Measurements from ENCODE around the gene ALPG. TPM values are rescaled to one million over a fixed set of nuclear protein-coding genes. Genes with fewer than 3 reads are reported as not detected.
"Not testable (repeated sequence)": the region's sequence is repeated elsewhere in the genome, so short reads cannot be mapped to it uniquely, and the experiment has no call there.

The ALPG gene
- polyA plus RNA-seq, 1 donor (not counting 4 experiments of a cell fraction or from before 2014, with no cell fraction given): not detected

- no peaks in the 10 kb centered on the region for H4K20me1 ChIP-seq (ENCODE audit: control insufficient read depth, extremely low read depth, insufficient read depth, low read length)
- no peaks in the 10 kb centered on the region for H3K4me1 ChIP-seq (ENCODE audit: control insufficient read depth, extremely low read depth, insufficient read depth, low read length)
- H3K9ac ChIP-seq (ENCODE audit: control insufficient read depth, extremely low read depth, insufficient read depth, low read length): no peak overlapping the region
- H3K27me3 ChIP-seq (ENCODE audit: control insufficient read depth, extremely low read depth, insufficient read depth, low read length): no peaks in the 10 kb centered on the region
- no peak overlapping the region for H3K4me3 ChIP-seq (ENCODE audit: control insufficient read depth in 2 of 3, extremely low read depth in 1 of 3, insufficient read depth in 2 of 3, low read depth in 1 of 3, low read length in 3 of 3)
- H3K36me3 ChIP-seq (ENCODE audit: control insufficient read depth in 2 of 2, extremely low read depth in 1 of 2, insufficient read depth in 2 of 2, low read length in 2 of 2): no peaks in the 10 kb centered on the region
- dilution Hi-C loops (cut with MboI; ENCODE audit: extremely low pct_ligation_motif_present, low sequenced_read_pairs): no loop called here
- H3K79me2 ChIP-seq (ENCODE audit: control insufficient read depth, insufficient read depth, low read length): no peaks in the 10 kb centered on the region
- no peaks in the 10 kb centered on the region for H3K9me3 ChIP-seq (ENCODE audit: control insufficient read depth, low read depth, low read length)
- TF ChIP-seq EZH2 (IDR thresholded peaks at IDR 0.05; ENCODE audit: low read length): no peak
- TF ChIP-seq CTCF (optimal IDR thresholded peaks at IDR 0.05 in 1 of 3, IDR thresholded peaks at IDR 0.05 in 1 of 3, conservative IDR thresholded peaks at IDR 0.05 in 1 of 3; ENCODE audit: extremely low read depth in 1 of 3, insufficient read depth in 2 of 3, low read length in 3 of 3): no peak
- FAIRE-seq: no peak
- H3K4me2 ChIP-seq (ENCODE audit: control insufficient read depth, extremely low read depth, insufficient read depth, low read depth, low read length): no peak overlapping the region
- no peak for DNase-seq (ENCODE audit: low read depth, low spot score)
- H3K9me1 ChIP-seq (ENCODE audit: control insufficient read depth, extremely low read depth, insufficient read depth, low read length): no peaks in the 10 kb centered on the region
- no peak overlapping the region for H2AFZ ChIP-seq (ENCODE audit: control insufficient read depth, low read length)
- H3K27ac ChIP-seq (ENCODE audit: control insufficient read depth, insufficient read depth, low read length): no peak overlapping the region
These were observed 4.1 kb upstream of the ALPG start for GRCh38 chr2:232402518-232402917.

- H3K9me3 ChIP-seq (ENCODE audit: control insufficient read depth, low read depth, low read length): no peaks in the 10 kb centered on the region
- H4K20me1 ChIP-seq (ENCODE audit: control insufficient read depth, extremely low read depth, insufficient read depth, low read length): no peaks in the 10 kb centered on the region
- H3K36me3 ChIP-seq (ENCODE audit: control insufficient read depth in 2 of 2, extremely low read depth in 1 of 2, insufficient read depth in 2 of 2, low read length in 2 of 2): no peaks in the 10 kb centered on the region
- H3K9ac ChIP-seq (ENCODE audit: control insufficient read depth, extremely low read depth, insufficient read depth, low read length): no peak overlapping the region
- no peak overlapping the region for H3K4me3 ChIP-seq (ENCODE audit: control insufficient read depth in 2 of 3, extremely low read depth in 1 of 3, insufficient read depth in 2 of 3, low read depth in 1 of 3, low read length in 3 of 3)
- DNase-seq (ENCODE audit: low read depth, low spot score) (no peak), FAIRE-seq (no peak)
- TF ChIP-seq EZH2 (IDR thresholded peaks at IDR 0.05; ENCODE audit: low read length) (no peak), CTCF (optimal IDR thresholded peaks at IDR 0.05 in 1 of 3, IDR thresholded peaks at IDR 0.05 in 1 of 3, conservative IDR thresholded peaks at IDR 0.05 in 1 of 3; ENCODE audit: extremely low read depth in 1 of 3, insufficient read depth in 2 of 3, low read length in 3 of 3) (no peak)
- dilution Hi-C loops (cut with MboI; ENCODE audit: extremely low pct_ligation_motif_present, low sequenced_read_pairs): no loop called here
- no peaks in the 10 kb centered on the region for H3K79me2 ChIP-seq (ENCODE audit: control insufficient read depth, insufficient read depth, low read length)
- H3K4me1 ChIP-seq (ENCODE audit: control insufficient read depth, extremely low read depth, insufficient read depth, low read length): no peaks in the 10 kb centered on the region
- H3K4me2 ChIP-seq (ENCODE audit: control insufficient read depth, extremely low read depth, insufficient read depth, low read depth, low read length): no peak overlapping the region
- no peak overlapping the region for H3K27ac ChIP-seq (ENCODE audit: control insufficient read depth, insufficient read depth, low read length)
- H2AFZ ChIP-seq (ENCODE audit: control insufficient read depth, low read length): no peak overlapping the region
- no peaks in the 10 kb centered on the region for H3K9me1 ChIP-seq (ENCODE audit: control insufficient read depth, extremely low read depth, insufficient read depth, low read length)
- peaks cover 7% of the 10 kb centered on the region for H3K27me3 ChIP-seq (ENCODE audit: control insufficient read depth, extremely low read depth, insufficient read depth, low read length)
These were observed 617 bp upstream of the ALPG start for GRCh38 chr2:232405943-232406510.

- H3K4me1 ChIP-seq (ENCODE audit: control insufficient read depth, extremely low read depth, insufficient read depth, low read length); H3K9ac ChIP-seq (ENCODE audit: control insufficient read depth, extremely low read depth, insufficient read depth, low read length); DNase-seq (ENCODE audit: low read depth, low spot score); H3K36me3 ChIP-seq (ENCODE audit: control insufficient read depth in 2 of 2, extremely low read depth in 1 of 2, insufficient read depth in 2 of 2, low read length in 2 of 2); H3K79me2 ChIP-seq (ENCODE audit: control insufficient read depth, insufficient read depth, low read length); H4K20me1 ChIP-seq (ENCODE audit: control insufficient read depth, extremely low read depth, insufficient read depth, low read length); H2AFZ ChIP-seq (ENCODE audit: control insufficient read depth, low read length); H3K27me3 ChIP-seq (ENCODE audit: control insufficient read depth, extremely low read depth, insufficient read depth, low read length); H3K4me3 ChIP-seq (ENCODE audit: control insufficient read depth in 2 of 3, extremely low read depth in 1 of 3, insufficient read depth in 2 of 3, low read depth in 1 of 3, low read length in 3 of 3); H3K9me3 ChIP-seq (ENCODE audit: control insufficient read depth, low read depth, low read length); H3K9me1 ChIP-seq (ENCODE audit: control insufficient read depth, extremely low read depth, insufficient read depth, low read length); H3K27ac ChIP-seq (ENCODE audit: control insufficient read depth, insufficient read depth, low read length); FAIRE-seq; dilution Hi-C loops (cut with MboI; ENCODE audit: extremely low pct_ligation_motif_present, low sequenced_read_pairs); H3K4me2 ChIP-seq (ENCODE audit: control insufficient read depth, extremely low read depth, insufficient read depth, low read depth, low read length): not testable (repeated sequence)
These were observed 945 bp downstream of the ALPG start for GRCh38 chr2:232407428-232408150.

- H3K4me2 ChIP-seq (ENCODE audit: control insufficient read depth, extremely low read depth, insufficient read depth, low read depth, low read length); H2AFZ ChIP-seq (ENCODE audit: control insufficient read depth, low read length); FAIRE-seq; H3K27ac ChIP-seq (ENCODE audit: control insufficient read depth, insufficient read depth, low read length); H4K20me1 ChIP-seq (ENCODE audit: control insufficient read depth, extremely low read depth, insufficient read depth, low read length); H3K9me3 ChIP-seq (ENCODE audit: control insufficient read depth, low read depth, low read length); H3K36me3 ChIP-seq (ENCODE audit: control insufficient read depth in 2 of 2, extremely low read depth in 1 of 2, insufficient read depth in 2 of 2, low read length in 2 of 2); H3K9me1 ChIP-seq (ENCODE audit: control insufficient read depth, extremely low read depth, insufficient read depth, low read length); dilution Hi-C loops (cut with MboI; ENCODE audit: extremely low pct_ligation_motif_present, low sequenced_read_pairs); H3K27me3 ChIP-seq (ENCODE audit: control insufficient read depth, extremely low read depth, insufficient read depth, low read length); H3K4me3 ChIP-seq (ENCODE audit: control insufficient read depth in 2 of 3, extremely low read depth in 1 of 3, insufficient read depth in 2 of 3, low read depth in 1 of 3, low read length in 3 of 3); H3K9ac ChIP-seq (ENCODE audit: control insufficient read depth, extremely low read depth, insufficient read depth, low read length); H3K4me1 ChIP-seq (ENCODE audit: control insufficient read depth, extremely low read depth, insufficient read depth, low read length); DNase-seq (ENCODE audit: low read depth, low spot score); H3K79me2 ChIP-seq (ENCODE audit: control insufficient read depth, insufficient read depth, low read length): not testable (repeated sequence)
These were observed 1.6 kb downstream of the ALPG start for GRCh38 chr2:232408269-232408668.
